Keratinocyte (primary cell): ENCODE results near the gene FRAT2. TPM values are rescaled to one million over a fixed set of nuclear protein-coding genes. Genes with fewer than 3 reads are reported as not detected.

Experiments used
- DNase-seq: peaks from one replicate; pipeline ENCODE4 v3.0.0-alpha.2; 2011; ENCODE audit warnings: low read depth, missing footprints, low spot score
- FAIRE-seq: peaks from 2 replicates; lab custom pipeline; 2011; peaks lifted over from hg19 to GRCh38; lab: Jason Lieb, UNC
- H2AFZ ChIP-seq: 2 replicates; pipeline ENCODE4 v1.6.0; 2012; ENCODE audit warnings: low read length, control low read depth, inconsistent platforms; ENCODE audit not compliant: control insufficient read depth
- H3K27ac ChIP-seq: 2 replicates; pipeline ENCODE4 v1.5.1; 2011; ENCODE audit warnings: low read length; ENCODE audit not compliant: control insufficient read depth, insufficient read depth
- H3K27me3 ChIP-seq: 3 replicates; pipeline ENCODE4 v1.6.0; 2011; ENCODE audit warnings: low read length; ENCODE audit not compliant: control insufficient read depth, insufficient read depth; ENCODE audit errors: extremely low read depth
- H3K36me3 ChIP-seq, 2 experiments: 2 replicates in 1 of 2; 3 replicates in 1 of 2; pipeline ENCODE4 v1.5.1; 2011; ENCODE audit warnings: low read length in 2 of 2, mild to moderate bottlenecking in 1 of 2; ENCODE audit not compliant: control insufficient read depth in 2 of 2, insufficient read depth in 2 of 2; ENCODE audit errors: extremely low read depth in 1 of 2
- H3K4me1 ChIP-seq: 3 replicates; pipeline ENCODE4 v1.5.1; 2011; ENCODE audit warnings: low read length; ENCODE audit not compliant: control insufficient read depth, insufficient read depth; ENCODE audit errors: extremely low read depth
- H3K4me2 ChIP-seq: 3 replicates; pipeline ENCODE4 v1.6.0; 2011; ENCODE audit warnings: low read depth, low read length; ENCODE audit not compliant: control insufficient read depth, insufficient read depth; ENCODE audit errors: extremely low read depth
- H3K4me3 ChIP-seq, 3 experiments: fragments of 200-600 bp in 1 of 3; sonication (generic) in 1 of 3; 2 replicates in 2 of 3; 3 replicates in 1 of 3; pipeline ENCODE4 v1.5.1; 2011 to 2016; ENCODE audit warnings: low read length in 3 of 3, mild to moderate bottlenecking in 3 of 3, control low read depth in 2 of 3, inconsistent platforms in 1 of 3, low read depth in 1 of 3, mixed read lengths in 1 of 3, mixed run types in 1 of 3, moderate library complexity in 1 of 3; ENCODE audit not compliant: control insufficient read depth in 2 of 3, insufficient read depth in 2 of 3; ENCODE audit errors: extremely low read depth in 1 of 3
- H3K79me2 ChIP-seq: 2 replicates; pipeline ENCODE4 v1.6.0; 2012; ENCODE audit warnings: low read length; ENCODE audit not compliant: control insufficient read depth, insufficient read depth
- H3K9ac ChIP-seq: 3 replicates; pipeline ENCODE4 v1.6.0; 2011; ENCODE audit warnings: low read length; ENCODE audit not compliant: control insufficient read depth, insufficient read depth; ENCODE audit errors: extremely low read depth
- H3K9me1 ChIP-seq: 3 replicates; pipeline ENCODE4 v1.6.0; 2011; ENCODE audit warnings: low read length; ENCODE audit not compliant: control insufficient read depth, insufficient read depth; ENCODE audit errors: extremely low read depth
- H3K9me3 ChIP-seq: 2 replicates; pipeline ENCODE4 v1.5.1; 2012; ENCODE audit warnings: low read depth, low read length; ENCODE audit not compliant: control insufficient read depth
- H4K20me1 ChIP-seq: 3 replicates; pipeline ENCODE4 v1.6.0; 2011; ENCODE audit warnings: low read length; ENCODE audit not compliant: control insufficient read depth, insufficient read depth; ENCODE audit errors: extremely low read depth
- EZH2 ChIP-seq: IDR thresholded peaks from one replicate; pipeline ENCODE4 v1.6.1; 2012; ENCODE audit warnings: inconsistent platforms, mild to moderate bottlenecking, low read length, moderate library complexity
- dilution Hi-C: fragments of 300-500 bp; cut with MboI; formaldehyde crosslinking; loops from one replicate; pipeline ENCODE4 v1.7.0; 2020; ENCODE audit warnings: low sequenced_read_pairs; ENCODE audit not compliant: extremely low pct_ligation_motif_present
- polyA minus RNA-seq, 3 experiments: library from RNA; depleted of rRNA, polyadenylated mRNA; stranded (reverse); fragments of >200 nt; gene quantifications; 1 replicate in 1 of 3; 2 replicates in 1 of 3; 3 replicates in 1 of 3; pipeline ENCODE4 v1.2.3, GENCODE V29; 2011
- polyA plus RNA-seq, 5 experiments: library from polyadenylated mRNA; depleted of rRNA in 3 of 5; stranded (reverse) in 3 of 5; stranded (forward) in 1 of 5; unstranded in 1 of 5; fragments of >200 nt; gene quantifications; 1 replicate in 1 of 5; 2 replicates in 3 of 5; 3 replicates in 1 of 5; pipeline versions ENCODE4 v1.2.1 to v1.2.3, GENCODE V29; 2011 to 2012; ENCODE audit warnings: missing spikeins in 2 of 5, low read depth in 1 of 5, low replicate concordance in 1 of 5
- TF ChIP-seq, protein P1 (sequence below), 3 experiments: IDR thresholded peaks in 1 of 3; conservative IDR thresholded peaks in 1 of 3; optimal IDR thresholded peaks in 1 of 3; 2 replicates in 2 of 3; 3 replicates in 1 of 3; pipeline versions ENCODE3 to v1.5.1; 2011; ENCODE audit warnings: low read length in 3 of 3, mild to moderate bottlenecking in 3 of 3, moderate library complexity in 2 of 3, control low read depth in 1 of 3, inconsistent platforms in 1 of 3; ENCODE audit not compliant: insufficient read depth in 2 of 3; ENCODE audit errors: extremely low read depth in 1 of 3

FRAT2 gene, protein sequence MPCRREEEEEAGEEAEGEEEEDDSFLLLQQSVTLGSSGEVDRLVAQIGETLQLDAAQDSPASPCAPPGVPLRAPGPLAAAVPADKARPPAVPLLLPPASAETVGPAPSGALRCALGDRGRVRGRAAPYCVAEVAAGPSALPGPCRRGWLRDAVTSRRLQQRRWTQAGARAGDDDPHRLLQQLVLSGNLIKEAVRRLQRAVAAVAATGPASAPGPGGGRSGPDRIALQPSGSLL
- polyA plus RNA-seq (3.8 to 5.5 TPM (median 5.0 TPM) in 3 replicates), polyA minus RNA-seq (1.0 to 2.6 TPM (median 2.3 TPM) in 3 replicates)
- 6.1 TPM for polyA plus RNA-seq (2011; ENCODE audit: low read depth)
- 3.2 and 3.8 TPM in 2 replicates for polyA plus RNA-seq (2011; cell fraction: cytosol; rRNA removed)
- polyA plus RNA-seq (2011; cell fraction: nucleus; rRNA removed) = 4.3 and 4.9 TPM in 2 replicates
- 4.0 and 7.8 TPM in 2 replicates for polyA plus RNA-seq (2012; ENCODE audit: low replicate concordance)
- polyA minus RNA-seq (2011; cell fraction: cytosol; rRNA and poly(A)+ RNA removed) = 4.0 TPM
- polyA minus RNA-seq (2011; cell fraction: nucleus; rRNA and poly(A)+ RNA removed) = 1.7 and 2.5 TPM in 2 replicates

DNA sequence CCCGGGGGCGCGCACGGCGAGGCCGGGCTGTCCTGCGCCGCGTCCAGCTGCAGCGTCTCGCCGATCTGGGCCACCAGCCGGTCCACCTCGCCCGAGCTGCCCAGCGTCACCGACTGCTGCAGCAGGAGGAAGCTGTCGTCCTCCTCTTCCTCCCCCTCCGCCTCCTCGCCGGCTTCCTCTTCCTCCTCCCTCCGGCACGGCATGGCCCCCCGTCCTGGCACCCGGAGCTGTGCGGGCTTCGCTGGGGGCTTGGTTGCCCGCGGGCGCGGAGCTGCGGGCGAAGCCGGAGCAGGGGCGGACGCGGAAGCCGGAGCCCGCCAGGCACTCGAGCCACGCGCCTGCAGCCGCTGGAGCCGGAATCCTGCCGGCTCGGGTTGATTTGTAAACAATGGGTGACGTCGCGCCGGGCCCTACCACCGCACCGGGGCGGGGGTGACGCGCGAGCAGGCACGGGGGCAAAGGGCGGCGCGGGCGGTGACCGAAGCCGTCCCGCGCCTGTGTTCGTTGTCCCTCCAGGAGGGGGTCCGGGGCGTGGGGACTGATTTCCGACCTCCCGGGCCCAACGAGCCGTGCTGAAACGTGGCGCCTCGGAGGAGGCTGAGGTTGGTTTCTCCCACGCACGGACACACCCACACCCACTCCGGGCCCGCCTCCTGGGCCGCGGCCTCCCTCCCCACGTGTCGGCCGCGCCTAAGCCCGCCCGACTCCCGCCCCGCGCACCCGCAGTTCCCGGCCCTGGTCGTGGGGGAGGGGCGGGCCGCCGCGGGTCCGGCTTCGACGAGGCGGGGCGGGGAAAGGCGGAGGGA lies at the start of gene FRAT2:
TSS of gene FRAT2 (minus strand) at position 360 of the 806 bp plus-strand sequence. CDS start at position 203, 157 bp downstream.
- Histone ChIP-seq H4K20me1 (no peaks in the 10 kb centered on the region), H2AFZ (peak within 1 kb of the TSS; percentile 90), H3K9ac (peak within 1 kb of the TSS; percentile 96), H3K9me3 (no peaks in the 10 kb centered on the region), H3K4me2 (peak within 1 kb of the TSS; percentile 93), H3K36me3 (no peaks in the 10 kb centered on the region), H3K27me3 (no peaks in the 10 kb centered on the region), H3K79me2 (peaks cover 24% of the 10 kb centered on the region), H3K4me3 (peak within 1 kb of the TSS; percentile 77 to 91 (median 82)), H3K4me1 (peaks cover 31% of the 10 kb centered on the region), H3K9me1 (no peaks in the 10 kb centered on the region), H3K27ac (peak within 1 kb of the TSS; percentile 95)
- FAIRE-seq (no peak), DNase-seq (no peak)
- dilution Hi-C loops = no loop called here
- TF ChIP-seq, protein P1, sequence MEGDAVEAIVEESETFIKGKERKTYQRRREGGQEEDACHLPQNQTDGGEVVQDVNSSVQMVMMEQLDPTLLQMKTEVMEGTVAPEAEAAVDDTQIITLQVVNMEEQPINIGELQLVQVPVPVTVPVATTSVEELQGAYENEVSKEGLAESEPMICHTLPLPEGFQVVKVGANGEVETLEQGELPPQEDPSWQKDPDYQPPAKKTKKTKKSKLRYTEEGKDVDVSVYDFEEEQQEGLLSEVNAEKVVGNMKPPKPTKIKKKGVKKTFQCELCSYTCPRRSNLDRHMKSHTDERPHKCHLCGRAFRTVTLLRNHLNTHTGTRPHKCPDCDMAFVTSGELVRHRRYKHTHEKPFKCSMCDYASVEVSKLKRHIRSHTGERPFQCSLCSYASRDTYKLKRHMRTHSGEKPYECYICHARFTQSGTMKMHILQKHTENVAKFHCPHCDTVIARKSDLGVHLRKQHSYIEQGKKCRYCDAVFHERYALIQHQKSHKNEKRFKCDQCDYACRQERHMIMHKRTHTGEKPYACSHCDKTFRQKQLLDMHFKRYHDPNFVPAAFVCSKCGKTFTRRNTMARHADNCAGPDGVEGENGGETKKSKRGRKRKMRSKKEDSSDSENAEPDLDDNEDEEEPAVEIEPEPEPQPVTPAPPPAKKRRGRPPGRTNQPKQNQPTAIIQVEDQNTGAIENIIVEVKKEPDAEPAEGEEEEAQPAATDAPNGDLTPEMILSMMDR (optimal IDR thresholded peaks at IDR 0.05 in 1 of 3, IDR thresholded peaks at IDR 0.05 in 1 of 3, conservative IDR thresholded peaks at IDR 0.05 in 1 of 3; ENCODE audit: extremely low read depth in 1 of 3, insufficient read depth in 2 of 3, low read length in 3 of 3) = no peak
- no peak for TF ChIP-seq EZH2

DNA sequence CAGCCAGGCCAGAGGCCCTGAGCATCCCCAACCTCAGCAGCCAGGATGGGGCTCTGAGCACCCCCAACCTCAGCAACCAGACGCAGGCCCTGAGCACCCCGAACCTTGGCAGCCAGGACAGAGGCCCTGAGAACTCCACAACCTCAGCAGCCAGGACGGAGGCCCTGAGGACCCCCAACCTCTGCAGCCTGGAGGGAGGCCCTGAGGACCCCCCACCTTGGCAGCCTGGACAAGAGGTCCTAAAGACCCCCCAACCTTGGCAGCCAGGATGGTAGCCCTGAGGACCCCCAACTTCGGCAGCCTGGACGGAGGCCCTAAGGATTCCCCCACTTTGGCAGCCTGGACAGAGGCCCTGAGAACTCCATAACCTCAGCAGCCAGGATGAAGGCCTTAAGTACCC lies 49.6 kb upstream of the FRAT2 start:
- Histone ChIP-seq H2AFZ (no peak overlapping the region), H3K9me3 (no peaks in the 10 kb centered on the region), H3K9me1 (no peaks in the 10 kb centered on the region), H3K79me2 (no peaks in the 10 kb centered on the region), H3K27me3 (no peaks in the 10 kb centered on the region), H4K20me1 (no peaks in the 10 kb centered on the region), H3K36me3 (peaks cover 33 to 45% of the 10 kb centered on the region in 2 experiments), H3K4me1 (no peaks in the 10 kb centered on the region), H3K9ac (no peak overlapping the region), H3K4me3 (no peak overlapping the region), H3K27ac (no peak overlapping the region), H3K4me2 (no peak overlapping the region)
- DNase-seq (no peak), FAIRE-seq (no peak)
- TF ChIP-seq, protein P1 (optimal IDR thresholded peaks at IDR 0.05 in 1 of 3, IDR thresholded peaks at IDR 0.05 in 1 of 3, conservative IDR thresholded peaks at IDR 0.05 in 1 of 3; ENCODE audit: extremely low read depth in 1 of 3, insufficient read depth in 2 of 3, low read length in 3 of 3) = no peak
- TF ChIP-seq EZH2 = no peak
- dilution Hi-C loops = no loop called here
